Measurements from ENCODE around the gene KIF13A.

Gene KIF13A

DNA sequence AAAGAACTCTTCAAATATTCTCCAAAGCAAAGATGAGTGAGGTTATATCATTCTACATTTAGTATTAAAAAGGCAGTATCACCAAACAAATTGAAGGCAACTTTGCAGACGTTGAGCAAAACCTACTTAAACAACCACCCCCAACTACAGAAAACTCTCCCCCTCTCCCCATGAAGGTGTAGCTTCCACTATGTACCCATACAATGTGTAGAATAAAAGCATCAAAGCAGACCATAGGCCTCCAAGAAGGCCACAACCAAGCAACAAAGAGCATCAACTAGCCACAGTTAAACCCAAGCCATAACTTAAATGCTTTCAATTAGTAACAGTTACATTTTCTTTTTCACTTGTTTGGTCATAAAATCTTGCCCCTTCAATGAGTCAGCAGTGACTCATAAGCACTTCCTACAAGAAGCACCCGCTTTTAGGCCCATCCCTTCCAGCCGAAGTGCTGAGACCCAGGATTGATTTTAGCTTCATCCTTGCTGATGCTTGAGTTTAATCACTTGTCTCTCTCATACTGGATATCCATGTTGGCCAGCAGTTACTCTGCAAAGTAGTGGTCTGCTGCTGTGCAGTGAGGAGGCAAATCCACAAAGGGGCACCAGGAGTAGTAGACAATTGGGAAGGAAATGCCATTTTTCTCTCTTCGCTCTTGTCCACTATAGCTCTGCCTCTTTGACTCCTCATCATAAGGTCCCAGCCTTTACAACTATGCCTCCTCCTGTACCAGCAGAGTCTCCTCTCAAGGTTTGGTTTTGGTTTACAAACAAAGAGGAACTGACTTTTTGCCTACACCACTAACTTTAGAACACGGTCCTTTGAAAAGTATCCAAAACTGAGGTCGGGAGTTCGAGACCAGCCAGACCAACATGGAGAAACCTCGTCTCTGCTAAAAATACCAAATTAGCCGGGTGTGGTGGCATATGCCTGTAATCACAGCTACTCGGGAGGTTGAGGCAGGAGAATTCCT lies 272.3 kb downstream of the KIF13A start:
- no peak for DNase-seq

DNA sequence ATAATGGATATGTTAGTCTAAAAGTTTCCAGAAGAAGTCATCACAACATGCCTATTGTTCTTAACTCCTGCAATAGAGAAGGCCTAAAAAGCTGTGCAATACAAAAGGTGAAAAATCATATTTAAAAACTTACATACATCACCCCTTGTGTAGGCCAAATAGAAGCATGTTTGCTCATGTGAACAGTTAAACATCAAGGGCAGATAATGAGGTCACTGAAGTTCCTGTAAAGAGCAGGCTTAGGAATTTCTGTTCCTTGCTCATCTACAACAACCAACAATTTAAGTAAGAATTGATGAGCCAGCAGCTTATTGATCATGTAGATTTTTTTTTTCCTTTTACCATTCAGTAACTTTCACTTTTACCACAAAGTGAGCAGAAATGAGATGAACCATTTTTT lies 273.3 kb downstream of the KIF13A start:
- no peak for DNase-seq

- DNase-seq, result no peak
Observed at GRCh38 chr6:17712576-17712975, 274.9 kb downstream of the KIF13A start.

DNA sequence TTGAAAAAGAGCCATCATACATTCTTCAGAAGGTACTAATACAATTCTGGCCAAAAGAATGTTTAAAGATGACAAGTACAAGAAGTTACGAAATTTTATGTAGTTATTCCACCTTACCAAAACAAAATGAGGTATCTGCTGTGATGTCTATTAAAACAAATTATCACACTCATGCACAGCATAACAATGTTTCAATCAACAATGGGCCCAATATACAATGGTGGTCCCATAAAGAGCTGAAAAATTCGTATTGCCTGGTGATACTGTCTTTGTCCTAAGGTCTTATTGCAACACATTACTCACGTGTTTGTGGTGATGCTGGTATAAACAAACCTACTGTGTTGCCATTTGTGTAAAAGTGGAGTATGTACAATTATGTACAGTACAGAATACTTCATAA lies 277.1 kb downstream of the KIF13A start:
- no peak for DNase-seq

DNA sequence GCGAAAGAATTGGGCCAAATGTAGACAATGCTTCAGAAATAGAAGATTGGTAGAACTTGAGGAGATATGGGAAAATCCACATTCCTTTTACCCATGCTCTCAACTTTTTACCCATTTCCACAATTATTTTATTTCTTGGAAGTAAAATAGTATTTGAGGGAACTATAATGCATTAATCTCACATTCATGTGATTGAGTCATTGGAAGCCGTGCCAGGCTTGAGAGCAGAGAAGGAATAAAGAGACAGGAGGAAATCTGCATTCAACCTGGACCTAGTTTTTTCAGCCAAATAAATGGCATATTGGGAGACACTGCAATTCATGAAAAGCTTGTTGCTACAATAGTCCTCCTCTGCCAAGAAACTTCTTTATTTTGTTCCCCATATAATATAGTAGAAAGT lies 278.0 kb downstream of the KIF13A start:
- DNase-seq, result no peak
